ENCODE data around the gene IL1RAPL2. TPM values are rescaled to one million over a fixed set of nuclear protein-coding genes. Genes with fewer than 3 reads are reported as not detected.

IL1RAPL2 gene
- total RNA-seq, 1 donor from 2014 or later: not detected

GRCh38 chrX:104806346-104806745 is 240.3 kb downstream of the IL1RAPL2 start:
- no peak for TF ChIP-seq CTCF (IDR thresholded peaks at IDR 0.05)
- intact Hi-C loops (cut with DNase I): no loop called here
- DNase-seq (ENCODE audit: low spot score in 2 of 2): no peak
- Histone ChIP-seq H3K27me3 (no peaks in the 10 kb centered on the region), H3K36me3 (no peaks in the 10 kb centered on the region), H3K4me1 (no peaks in the 10 kb centered on the region), H3K27ac (no peak overlapping the region), H3K9me3 (no peaks in the 10 kb centered on the region), H3K4me3 (no peak overlapping the region)

GRCh38 chrX:104833401-104833800 is 267.4 kb downstream of the IL1RAPL2 start:
- Histone ChIP-seq H3K27ac (no peak overlapping the region), H3K27me3 (no peaks in the 10 kb centered on the region), H3K9me3 (no peaks in the 10 kb centered on the region), H3K36me3 (no peaks in the 10 kb centered on the region), H3K4me3 (no peak overlapping the region), H3K4me1 (no peaks in the 10 kb centered on the region)
- intact Hi-C loops (cut with DNase I): no loop called here
- no peak for DNase-seq (ENCODE audit: low spot score in 2 of 2)
- no peak for TF ChIP-seq CTCF (IDR thresholded peaks at IDR 0.05)

GRCh38 chrX:104842646-104843045 is 276.6 kb downstream of the IL1RAPL2 start:
- no peak overlapping the region for H3K4me3 ChIP-seq
- TF ChIP-seq CTCF (IDR thresholded peaks at IDR 0.05): no peak
- no peaks in the 10 kb centered on the region for H3K27me3 ChIP-seq
- H3K4me1 ChIP-seq: no peaks in the 10 kb centered on the region
- no peaks in the 10 kb centered on the region for H3K36me3 ChIP-seq
- intact Hi-C loops (cut with DNase I): no loop called here
- peaks cover 0 to 6% of the 10 kb centered on the region in 2 donors for H3K9me3 ChIP-seq
- no peak overlapping the region for H3K27ac ChIP-seq
- no peak for DNase-seq (ENCODE audit: low spot score in 2 of 2)

- TF ChIP-seq CTCF (IDR thresholded peaks at IDR 0.05): no peak
- no peak for DNase-seq (ENCODE audit: low spot score in 2 of 2)
- Histone ChIP-seq H3K27me3 (no peaks in the 10 kb centered on the region), H3K4me1 (no peaks in the 10 kb centered on the region), H3K27ac (no peak overlapping the region), H3K4me3 (no peak overlapping the region), H3K9me3 (no peaks in the 10 kb centered on the region), H3K36me3 (no peaks in the 10 kb centered on the region)
- intact Hi-C loops (cut with DNase I): no loop called here
Measured at GRCh38 chrX:104852241-104852640, 286.2 kb downstream of the IL1RAPL2 start.

GRCh38 chrX:104854188-104854587 is 288.2 kb downstream of the IL1RAPL2 start:
- peak overlapping the region; percentile 10 to 24 for H3K27ac ChIP-seq
- no peaks in the 10 kb centered on the region for H3K9me3 ChIP-seq
- intact Hi-C loops (cut with DNase I): no loop called here
- no peak for DNase-seq (ENCODE audit: low spot score in 2 of 2)
- H3K4me1 ChIP-seq: no peaks in the 10 kb centered on the region
- no peak for TF ChIP-seq CTCF (IDR thresholded peaks at IDR 0.05)
- no peaks in the 10 kb centered on the region for H3K36me3 ChIP-seq
- H3K27me3 ChIP-seq: no peaks in the 10 kb centered on the region
- H3K4me3 ChIP-seq: no peak overlapping the region

GRCh38 chrX:104854790-104855340 is 288.9 kb downstream of the IL1RAPL2 start:
- no peak for DNase-seq (ENCODE audit: low spot score in 2 of 2)
- no peak overlapping the region for H3K4me3 ChIP-seq
- no peak for TF ChIP-seq CTCF (IDR thresholded peaks at IDR 0.05)
- intact Hi-C loops (cut with DNase I): no loop called here
- no peaks in the 10 kb centered on the region for H3K9me3 ChIP-seq
- no peaks in the 10 kb centered on the region for H3K36me3 ChIP-seq
- H3K27me3 ChIP-seq: no peaks in the 10 kb centered on the region
- H3K4me1 ChIP-seq: no peaks in the 10 kb centered on the region
- H3K27ac ChIP-seq: peak overlapping the region; percentile 10 to 26
